HG03460 (cell line): Measurements from ENCODE around the gene ERGIC1.

ENCODE experiments used
- ATAC-seq: cut with Tn5 transposase; IDR thresholded peaks from one replicate; pipeline ENCODE4 v1.9.1; 2021; ENCODE audit not compliant: unreplicated experiment

ERGIC1 gene

DNA sequence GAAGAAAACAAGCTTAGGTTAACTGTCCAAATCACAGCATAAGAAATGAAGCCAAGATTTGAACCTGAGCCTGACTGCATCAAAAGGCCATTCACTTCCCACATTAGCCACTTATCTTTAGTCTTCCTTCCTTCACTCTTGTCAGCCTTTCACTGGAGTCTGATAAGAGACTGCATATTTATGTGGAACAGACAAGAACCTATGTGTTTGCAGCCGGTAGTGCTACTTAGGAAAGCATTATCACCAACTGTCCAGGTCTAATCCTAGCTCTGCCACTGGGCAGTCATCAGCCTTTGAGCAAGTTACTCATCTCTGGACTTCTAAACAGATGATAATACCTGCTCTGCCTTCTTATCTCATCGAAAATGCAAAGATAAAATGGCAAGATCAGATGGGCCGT, 137.4 kb downstream of the ERGIC1 start:
- no peak for ATAC-seq

DNA sequence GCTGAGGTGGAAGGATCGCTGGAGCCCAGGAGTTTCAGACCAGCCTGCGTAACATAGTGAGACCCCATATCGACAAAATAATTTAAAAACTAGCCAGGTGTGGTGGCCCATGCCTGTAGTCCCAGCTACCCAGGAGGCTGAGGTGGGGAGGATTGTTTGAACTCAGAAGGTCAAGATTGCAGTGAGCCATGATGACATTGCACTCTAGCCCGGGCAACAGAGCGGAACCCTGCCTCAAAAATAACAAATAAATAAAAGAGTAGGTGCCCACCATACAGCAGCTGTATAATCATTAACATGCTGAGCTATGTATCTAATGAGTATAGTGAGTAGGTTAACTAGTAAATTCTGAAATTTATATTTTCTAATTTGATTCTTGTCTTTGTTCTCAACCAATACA, 138.5 kb downstream of the ERGIC1 start:
- ATAC-seq, result no peak

DNA sequence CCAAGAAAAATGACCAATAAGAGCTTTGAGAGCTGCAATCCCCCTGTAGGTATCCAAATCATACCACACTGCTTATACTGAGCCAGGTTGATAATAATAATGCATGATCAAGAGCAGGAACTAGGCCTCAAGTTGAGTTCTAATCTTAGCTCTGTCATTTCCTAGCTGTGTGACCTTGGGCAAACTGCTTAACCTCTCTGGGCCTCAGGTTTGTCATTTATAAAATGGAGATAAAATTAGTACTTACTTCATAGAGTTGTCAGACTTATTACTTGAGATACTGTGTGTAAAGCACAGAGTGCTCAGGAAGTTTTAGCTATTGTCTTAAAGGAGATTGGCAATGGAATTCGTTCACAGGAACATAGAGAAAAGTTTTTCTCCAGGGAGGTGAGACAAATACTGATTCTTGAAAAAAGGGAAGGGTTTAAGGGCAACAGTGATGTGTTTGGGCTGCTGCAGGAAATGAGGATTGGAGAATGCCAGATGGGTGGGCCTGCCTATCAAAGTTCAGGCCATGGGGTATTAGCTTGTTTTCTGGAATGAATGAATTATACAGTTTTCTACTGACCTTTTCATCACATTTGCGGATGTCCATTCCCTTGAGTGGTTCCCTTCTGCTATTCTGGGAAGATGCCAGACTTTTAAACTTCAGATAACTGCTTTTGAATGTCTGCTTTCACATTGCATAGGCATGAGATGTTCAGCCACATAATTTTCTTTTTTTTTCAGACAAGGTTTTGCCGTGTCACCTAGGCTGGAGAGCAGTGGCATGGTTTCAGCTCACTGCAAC, 139.3 kb downstream of the ERGIC1 start:
- no peak for ATAC-seq

DNA sequence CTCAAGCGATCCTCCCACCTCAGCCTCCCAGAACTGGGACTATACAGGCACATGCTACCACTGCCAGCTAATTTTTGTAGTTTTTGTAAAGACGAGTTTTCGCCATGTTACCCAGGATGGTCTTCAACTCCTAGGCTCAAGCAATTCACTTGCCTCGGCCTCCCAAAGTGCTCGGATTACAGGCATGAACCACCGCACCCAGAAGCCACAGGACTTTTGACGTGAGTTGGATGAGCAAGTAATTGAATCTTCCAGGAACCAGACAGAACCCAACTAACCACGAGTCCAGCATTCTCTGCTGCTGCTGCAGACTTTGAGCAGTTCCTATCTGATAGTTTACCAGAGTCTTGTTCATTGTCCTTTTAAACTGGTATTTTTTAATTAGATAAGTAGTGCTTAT, 139.9 kb downstream of the ERGIC1 start:
- no peak for ATAC-seq

DNA sequence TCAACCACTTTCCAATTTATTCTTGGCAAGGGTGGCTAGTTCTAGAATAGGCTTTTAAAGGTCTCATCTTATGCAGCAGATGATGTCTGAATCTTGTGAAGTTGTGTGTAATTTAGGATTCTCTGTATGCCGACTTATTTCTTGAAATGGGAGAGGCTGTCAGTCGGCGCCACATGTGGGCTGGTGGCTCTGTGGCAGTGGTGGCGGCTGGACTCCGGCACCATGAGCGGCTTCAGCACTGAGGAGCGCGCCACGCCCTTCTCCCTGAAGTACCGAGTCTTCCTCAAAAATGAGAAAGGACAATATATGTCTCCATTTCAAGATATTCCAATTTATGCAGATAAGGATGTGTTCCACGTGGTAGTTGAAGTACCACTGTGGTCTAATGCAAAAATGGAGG, 141.2 kb downstream of the ERGIC1 start:
- ATAC-seq, result no peak

DNA sequence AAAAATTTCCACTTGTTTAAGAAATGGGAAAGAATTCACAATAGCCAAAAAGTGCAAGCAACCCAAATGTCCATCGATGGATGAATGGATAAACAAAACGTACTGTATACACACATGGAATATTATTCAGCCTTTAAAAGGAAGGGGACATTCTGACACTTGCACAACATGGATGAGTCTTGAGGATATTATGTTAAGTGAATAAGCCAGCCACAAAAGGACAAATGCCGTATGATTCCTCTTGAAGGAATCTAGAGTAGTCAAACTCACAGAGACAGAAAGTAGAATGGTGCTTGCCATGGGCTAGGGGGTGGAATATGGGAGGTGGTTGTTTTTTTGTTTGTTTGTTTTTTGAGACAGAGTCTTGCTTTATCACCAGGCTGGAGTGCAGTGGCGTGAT, 145.7 kb downstream of the ERGIC1 start:
- ATAC-seq, result no peak

DNA sequence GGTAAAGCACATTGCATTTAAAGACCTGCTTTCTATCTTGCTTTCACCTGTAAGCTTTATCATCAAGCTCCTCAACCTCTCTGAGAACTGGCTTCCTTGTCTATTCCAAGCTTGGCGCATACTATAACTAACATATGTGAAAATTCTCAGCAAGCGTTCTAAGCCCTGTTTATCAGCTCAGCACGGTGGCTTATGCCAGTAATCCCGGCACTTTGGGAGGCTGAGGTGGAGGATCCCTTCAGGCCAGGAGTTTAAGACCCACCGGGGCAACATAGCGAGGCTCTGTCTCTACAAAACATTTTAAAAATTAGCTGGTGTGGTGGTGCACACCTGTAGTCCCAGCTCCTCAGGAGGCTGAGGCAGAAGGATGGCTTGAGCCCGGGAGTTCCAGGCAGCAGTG, 147.9 kb downstream of the ERGIC1 start:
- no peak for ATAC-seq

DNA sequence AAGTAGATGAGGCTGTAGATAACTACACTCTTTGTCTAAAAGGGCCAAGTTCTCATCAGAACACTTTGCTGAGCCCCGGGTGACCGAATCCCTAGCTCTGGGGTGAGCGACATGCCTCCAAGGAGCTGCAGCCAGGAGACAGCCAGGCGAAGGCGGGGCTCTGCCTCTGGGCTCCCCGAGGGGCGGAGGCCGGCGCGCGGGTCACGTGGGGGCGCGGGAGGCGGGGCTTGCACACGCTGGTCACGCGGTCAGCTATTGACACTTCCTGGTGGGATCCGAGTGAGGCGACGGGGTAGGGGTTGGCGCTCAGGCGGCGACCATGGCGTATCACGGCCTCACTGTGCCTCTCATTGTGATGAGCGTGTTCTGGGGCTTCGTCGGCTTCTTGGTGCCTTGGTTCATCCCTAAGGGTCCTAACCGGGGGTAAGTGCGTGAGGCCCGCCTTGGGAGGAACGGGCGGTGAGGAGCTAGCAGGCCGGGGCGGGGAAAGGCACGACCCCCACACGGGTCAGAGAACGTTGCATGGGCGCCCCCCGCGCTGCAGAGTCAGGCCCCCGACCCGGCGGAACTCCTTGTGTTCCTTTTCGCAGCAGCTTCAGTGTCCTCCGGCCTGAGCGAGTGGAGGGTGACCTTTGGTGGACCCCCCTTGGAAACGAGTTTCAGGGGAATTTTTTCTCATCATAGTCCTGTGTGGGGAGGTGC, 149.6 kb downstream of the ERGIC1 start, which contains the start of gene ATP6V0E1:
ATP6V0E1 (plus strand) TSS at position 230 of the 702 bp plus-strand sequence; CDS start at position 320, 90 bp downstream.
- ATAC-seq, result peak; percentile 89

DNA sequence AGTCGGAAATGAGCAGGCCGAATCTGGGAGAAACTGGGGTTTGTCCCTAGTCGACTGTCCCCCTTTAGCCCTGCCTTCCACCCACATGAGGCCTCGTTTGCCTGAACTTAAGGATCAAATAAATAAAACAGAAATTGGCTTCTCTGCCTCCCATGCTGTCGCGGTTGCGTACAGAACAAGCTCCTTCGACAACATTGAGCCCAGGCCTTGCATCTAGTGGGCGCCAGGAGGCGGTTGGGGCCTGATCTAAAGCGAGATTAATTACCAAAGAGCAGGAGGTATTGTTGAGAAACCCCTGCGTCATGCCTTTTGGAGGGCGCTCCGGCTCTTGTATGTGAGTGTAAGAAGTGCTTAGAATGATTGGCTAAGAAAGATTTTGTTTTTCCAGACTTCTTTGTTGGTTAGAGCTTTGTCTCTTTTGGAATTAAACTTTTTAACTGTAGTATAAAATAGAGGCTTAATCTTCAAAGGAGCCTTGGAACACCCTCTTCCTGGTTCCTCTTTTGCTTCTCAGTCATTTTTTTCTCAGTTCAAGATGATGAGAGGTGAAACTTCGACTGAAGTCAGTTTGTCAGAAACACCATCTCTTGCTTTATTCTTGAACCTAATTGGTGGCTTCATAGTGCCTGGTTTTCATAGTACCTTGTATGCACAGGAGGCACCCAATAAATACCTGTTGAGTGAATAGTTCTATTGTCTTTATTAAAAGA, 150.3 kb downstream of the ERGIC1 start:
- peak; percentile 58 for ATAC-seq

DNA sequence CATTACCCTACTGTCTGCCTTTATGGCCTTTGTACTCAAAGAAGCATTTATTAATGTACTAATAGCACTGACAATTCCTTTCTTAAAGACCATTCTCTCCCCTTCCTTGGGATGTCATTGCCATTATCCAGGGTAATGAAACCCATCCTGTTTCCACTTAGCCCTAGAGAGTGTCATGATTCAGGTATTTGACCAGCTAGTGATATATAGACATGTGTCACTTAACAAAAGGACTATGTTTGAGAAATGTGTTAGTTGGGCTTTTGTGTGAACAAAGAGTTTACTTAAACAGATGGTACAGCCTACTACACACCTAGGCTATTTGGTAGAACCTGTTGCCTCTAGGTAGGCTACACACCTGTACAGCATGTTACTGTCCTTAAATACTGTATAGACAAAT, 151.5 kb downstream of the ERGIC1 start:
- ATAC-seq, result no peak

DNA sequence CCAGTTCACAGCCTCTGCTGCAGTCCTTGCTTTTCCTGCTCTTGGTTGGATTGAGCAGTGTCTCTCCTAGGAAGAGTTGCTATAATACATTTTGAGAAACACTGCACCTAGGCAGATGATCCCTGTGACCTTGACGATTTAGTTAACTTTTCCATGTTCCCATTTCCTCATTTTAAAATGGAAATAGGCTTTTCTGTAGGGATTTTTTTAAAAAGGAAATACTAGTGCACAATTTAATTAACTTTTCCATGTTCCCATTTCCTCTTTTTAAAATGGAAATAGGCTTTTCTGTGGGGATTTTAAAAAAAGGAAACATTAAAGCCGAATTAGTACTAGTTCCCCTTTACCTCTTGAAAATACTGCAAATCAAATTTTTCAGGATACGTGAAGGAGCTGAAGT, 154.2 kb downstream of the ERGIC1 start:
- no peak for ATAC-seq

DNA sequence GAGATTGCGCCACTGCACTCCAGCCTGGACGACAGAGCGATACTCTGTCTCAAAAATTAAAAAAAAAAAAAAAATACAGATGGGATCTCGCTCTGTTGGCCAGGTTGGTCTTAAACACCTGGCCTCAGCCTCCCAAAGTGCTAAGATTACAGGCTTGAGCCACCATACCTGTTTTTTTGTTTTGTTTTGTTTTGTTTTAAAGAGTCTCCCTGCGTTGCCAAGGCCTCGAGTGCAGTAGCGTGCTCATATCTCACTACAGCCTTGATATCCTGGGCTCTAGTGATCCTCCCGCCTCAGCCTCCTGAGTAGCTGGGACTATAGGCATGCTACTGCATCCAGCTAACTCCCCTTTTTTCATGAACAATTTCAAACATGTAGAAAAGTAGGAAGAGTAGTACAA, 156.7 kb downstream of the ERGIC1 start:
- ATAC-seq, result no peak

DNA sequence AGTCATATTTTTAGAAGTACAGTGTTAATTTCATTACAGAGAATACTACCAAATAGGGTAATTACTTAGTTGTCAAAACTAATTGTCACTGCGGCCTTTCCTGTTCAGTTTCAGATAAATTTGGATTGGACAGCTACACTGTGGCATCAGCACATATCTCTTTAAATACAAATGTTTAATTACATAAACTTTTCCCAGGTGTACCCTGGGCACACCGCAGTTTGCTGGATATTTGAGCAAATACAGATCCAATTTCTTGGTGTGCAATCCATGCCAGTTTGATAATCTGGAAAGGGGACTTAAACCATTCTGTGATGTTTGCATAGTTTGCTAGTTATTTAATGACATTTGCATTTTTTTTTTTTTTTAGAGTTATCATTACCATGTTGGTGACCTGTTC, 160.4 kb downstream of the ERGIC1 start:
- ATAC-seq, result no peak

DNA sequence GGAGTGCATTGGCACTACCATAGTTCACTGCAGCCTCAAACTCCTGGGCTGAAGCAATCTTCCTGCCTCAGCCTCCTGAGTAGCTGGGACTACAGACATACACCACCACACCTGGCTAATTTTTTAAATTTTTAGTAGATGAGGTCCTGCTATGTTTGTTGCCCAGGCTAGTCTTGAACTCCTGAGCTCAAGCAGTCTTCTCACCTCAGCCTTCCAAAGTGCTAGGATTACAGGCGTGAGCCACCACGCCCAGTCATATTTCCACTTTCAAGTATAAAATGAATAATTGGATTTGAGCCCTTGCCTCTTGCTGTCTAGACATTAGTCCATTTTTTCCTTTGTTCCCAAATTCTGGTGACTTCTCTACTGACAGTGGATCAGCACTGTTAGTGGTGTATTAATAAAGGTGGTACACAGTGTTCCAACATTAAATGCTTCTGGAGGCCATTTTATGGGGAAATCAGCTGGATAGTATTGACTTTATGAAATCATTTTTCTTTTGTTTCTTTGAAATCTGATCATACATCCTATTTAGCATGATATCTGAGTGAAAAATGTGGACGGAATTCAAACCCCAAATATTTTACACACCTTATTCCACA, 165.4 kb downstream of the ERGIC1 start:
- ATAC-seq, result no peak

DNA sequence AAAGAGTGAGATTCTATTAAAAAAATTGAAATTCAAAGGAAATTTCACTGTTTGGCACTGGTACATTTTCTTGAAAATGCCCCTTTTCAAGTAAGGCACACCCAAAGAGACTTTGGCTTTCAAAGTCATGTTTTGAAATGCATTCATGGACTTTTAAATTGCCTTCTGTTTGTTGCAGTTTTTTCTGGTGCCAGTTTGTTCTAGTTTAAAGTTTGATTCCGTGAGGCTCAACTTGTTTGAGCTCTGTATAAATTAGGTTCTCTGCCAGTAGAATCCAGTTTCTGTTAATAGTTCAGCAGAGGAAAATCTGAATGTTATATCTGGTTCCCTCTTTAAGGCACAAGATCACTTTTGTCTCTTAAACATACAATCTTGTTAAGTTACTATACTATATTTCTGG, 165.9 kb downstream of the ERGIC1 start:
- no peak for ATAC-seq

DNA sequence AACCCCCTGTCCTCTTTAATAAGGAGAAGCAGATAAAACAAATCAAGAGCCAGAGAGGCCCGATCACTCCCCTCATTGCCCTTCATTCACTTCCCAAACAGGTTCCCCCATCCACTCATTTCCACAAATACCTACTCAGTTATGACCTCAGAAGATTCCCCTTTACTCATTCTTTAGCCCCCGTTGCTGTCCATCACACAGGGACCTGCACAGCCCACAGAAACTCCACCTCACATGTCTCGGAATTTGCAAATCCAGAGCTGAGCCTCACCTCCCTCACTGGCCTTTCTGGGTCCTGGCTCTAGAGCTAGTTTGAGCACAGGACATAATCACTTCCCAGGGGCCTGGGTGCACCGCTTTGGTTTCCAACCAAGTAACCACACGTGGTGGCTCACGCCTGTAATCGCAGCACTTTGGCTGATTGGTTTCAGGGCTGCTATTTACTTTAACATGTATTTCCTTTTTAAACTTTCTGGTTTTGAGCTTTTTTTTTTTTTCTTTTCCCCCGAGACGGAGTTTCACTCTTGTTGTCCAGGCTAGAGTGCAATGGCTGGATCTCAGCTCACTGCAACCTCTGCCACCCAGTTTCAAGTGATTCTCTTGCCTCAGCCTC, 167.3 kb downstream of the ERGIC1 start:
- ATAC-seq, result peak; percentile 82
